ENCODE measurements around the gene INPP4B.

The INPP4B gene

DNA sequence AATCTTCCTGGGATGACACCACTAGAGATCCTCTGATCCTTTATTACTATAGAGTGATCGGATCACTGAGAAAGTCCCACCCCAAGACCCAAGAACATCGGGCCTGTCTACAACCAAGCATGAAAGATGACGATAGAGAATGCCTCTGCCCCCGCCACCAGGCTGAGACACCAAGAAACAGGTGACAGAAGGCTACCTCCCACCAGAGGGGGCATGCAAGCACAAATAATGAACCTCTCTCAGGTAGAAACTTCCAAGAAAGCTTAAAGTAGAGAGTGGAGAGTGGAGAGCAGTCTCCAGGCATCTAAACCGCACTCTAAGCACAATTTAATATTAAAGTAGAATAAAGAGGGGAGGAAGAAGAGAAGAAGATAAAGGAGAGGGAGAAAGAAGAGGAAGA is 402.6 kb downstream of the INPP4B start:
- no peak for DNase-seq

DNA sequence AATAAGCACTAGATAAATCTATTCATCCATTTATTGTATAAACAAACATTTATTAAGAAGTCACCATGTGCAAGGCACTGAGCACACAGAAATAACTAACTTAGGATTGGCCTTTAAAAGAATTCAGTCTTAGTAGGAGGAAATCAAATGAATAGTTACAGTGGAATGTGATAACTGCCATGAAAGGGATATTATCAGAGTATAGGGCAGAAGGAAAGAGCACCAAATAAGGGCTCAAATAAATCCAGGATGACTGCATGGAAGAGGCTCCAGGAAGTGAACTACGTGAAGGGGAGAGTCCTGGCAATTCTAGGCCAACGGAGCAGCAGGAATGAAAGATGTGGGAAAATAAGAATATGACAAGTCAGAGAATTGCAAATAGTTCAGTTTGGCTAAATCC is 406.0 kb downstream of the INPP4B start:
- no peak for DNase-seq

DNA sequence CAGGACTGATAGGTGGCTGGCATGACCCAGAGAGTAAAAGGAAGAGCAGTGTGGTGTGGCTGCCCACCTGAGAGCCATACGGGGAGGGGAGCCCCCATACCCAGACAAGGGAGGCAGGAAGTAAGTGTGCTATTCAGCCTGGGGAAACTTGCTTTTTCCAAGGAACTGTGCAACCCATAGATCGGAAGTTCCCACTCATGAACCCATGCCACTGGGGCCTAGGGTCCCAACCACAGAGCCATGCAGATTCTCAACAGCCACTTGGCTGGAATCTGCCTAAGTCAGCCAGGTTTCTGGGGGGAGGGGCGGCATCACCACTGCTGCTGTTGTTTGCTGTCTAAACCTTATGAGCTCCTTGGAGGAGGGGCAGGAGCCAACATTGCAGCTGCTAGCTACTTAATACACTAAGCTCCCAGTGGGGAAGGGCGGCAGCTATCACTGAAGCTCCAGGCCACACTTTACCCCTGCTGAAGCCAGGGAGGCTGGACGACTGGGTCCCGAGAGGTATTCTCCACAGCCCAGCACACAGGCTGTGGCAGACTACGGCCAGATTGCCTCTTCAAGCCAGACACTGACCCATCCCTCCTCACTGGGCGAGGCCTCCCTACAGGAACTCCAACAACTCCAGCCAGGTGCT is 410.4 kb downstream of the INPP4B start:
- DNase-seq, result no peak

DNA sequence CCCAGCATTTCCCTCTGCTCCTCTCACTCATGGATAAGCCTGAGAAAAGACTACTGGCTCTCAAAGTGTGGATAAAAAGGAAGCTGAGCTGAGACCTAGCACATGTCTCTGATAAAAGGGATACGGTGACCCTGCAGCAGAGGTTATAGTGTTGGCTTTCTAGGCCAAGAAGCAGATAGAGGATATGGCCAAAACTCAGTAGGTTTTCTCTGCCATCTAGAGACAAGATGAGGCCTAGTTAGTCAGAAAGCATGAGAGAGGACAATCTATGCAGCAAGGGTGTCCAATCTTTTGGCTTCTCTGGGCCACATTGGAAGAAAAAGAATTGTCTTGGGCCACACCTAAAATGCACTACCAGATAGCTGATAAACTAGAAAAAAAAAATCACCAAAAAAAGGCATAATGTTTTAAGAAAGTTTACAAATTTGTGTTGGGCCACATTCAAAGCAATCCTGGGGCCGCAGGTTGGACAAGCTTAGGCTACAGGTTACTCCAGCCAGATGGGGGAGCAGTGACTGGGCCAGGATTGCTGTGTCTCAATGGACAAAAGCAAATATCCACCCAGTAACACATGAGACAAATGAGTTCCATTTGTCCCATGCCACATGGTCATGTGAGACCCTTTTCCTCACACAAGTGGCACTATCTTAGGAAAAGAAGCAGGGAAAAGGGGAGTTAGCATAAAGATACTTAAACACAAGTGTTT is 411.4 kb downstream of the INPP4B start:
- DNase-seq, result no peak

DNA sequence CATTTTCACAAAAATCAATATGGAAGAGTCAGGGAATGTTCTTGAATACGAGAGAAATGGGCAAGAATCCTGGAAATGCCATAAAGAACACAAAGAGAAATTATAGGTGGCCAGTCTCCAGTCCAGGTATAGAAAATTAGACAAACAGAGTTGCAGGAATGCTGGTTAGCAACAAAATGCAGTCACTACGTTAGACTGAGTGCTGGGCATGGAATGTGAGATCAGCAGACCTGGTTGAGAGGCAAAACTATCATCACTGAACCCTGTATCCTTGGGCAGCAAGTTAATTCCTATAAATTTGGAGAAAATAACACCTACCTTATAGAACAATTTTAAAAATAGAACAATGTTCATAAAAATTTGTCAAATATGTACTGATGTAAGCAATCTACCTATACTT is 417.4 kb downstream of the INPP4B start:
- no peak for DNase-seq

DNA sequence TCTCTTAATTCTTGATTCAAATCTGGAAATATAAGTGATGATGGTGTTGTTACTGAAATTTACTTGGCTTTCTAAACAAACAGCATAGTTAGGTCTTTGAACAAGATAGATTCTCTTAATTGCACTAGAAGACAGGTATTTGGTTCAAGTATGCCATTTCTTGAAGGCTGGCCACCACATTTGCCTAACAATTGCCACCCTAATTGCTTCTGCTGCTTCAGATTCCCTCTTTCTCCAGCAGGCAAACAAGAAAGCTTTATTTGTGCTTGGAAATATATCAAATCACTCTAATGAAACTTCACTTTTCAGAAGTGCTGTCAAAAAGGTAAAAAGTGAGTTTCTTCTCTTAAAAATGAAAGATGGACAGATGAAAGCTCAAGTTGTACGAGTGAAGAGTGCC is 418.6 kb downstream of the INPP4B start:
- no peak for DNase-seq

DNA sequence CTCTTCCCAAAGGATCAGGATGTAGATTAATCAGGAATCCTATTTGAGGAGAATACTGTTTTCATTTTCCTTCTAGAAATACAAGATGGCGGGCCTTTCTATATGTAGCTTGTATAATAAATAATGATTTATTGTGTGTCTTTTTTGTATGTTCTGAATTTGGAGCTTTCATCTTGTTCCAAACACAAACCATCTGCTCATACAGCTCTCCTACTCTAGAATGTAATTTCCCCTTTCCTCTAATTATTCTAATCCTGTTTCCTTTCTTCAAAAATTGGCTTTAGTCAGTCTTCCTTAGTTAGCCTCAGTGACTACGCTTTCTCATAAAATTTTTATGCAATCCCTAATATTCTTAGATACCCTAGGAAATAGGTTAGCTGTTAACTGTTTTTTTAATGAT is 422.2 kb downstream of the INPP4B start:
- no peak for DNase-seq

DNA sequence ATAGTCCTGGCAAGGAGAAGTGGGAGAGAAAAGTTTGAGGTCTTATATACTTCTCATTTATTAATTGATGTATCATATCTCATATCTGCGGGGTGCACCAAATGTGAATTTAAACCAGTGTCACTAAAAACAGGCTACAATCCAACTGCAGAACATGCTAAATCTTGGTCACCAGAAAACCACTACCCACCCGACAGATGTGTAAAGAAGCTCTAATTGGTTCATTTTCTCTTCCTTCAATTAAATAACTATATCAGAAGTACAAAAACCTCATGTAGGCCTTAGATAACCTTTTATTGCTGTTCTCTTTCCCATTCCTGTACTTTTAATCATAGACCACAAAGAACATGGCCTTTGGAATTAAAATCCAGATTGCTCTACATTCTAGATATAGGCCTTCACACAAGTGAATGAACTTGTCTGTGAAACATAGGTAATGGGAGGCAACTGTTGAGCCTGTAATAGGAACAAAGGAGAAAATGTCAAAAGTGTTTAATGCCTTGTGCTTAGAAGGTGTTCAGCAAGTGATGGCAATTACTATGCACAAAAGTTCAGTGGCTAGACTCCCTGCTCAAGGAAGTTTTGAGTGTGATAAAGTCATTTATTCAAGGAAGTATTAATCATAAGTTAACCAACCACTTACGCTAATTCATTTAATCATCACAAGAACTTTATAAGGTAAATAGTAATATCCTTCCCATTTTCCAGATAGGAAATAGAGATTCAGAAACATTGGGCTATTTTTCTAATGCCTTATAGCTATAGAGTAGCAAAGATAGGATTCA is 425.6 kb downstream of the INPP4B start:
- no peak for DNase-seq

DNA sequence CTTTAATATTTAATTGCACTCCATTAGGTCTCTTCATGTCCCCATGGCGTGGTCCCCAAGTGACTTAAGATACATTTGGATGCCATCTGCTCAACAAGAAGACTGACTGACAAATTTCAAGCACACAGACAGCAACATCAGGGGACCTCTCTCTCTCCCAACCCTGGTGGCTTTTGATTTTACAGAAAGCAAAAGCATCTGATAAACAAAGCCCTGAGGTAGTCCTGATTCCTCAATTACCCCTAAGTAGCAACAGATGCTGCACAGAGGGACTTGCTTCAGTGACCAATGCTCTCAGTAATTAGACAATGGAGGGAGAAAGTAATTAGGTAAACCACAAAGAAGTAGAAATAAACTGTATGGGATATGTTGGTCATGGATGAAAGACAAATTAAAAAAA is 426.4 kb downstream of the INPP4B start:
- no peak for DNase-seq

DNA sequence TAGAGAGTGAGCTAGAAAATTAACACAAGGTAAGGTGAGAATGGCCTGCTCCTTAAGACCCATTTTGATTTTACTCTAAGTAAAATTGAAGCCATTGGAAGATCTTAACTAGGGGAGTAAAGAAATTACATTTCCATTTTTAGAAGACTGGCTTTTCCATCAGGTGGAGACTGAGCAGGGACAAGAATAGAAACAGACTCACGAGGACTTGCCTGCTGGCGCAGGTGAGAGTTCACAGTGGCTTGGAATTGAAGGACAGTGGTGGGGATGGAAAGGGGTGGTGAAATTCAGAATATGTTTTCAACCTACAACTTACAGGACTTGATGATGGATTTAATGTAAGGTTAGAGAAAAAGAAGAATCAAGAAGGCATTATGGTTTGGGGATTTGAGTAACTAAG is 427.4 kb downstream of the INPP4B start:
- no peak for DNase-seq

DNA sequence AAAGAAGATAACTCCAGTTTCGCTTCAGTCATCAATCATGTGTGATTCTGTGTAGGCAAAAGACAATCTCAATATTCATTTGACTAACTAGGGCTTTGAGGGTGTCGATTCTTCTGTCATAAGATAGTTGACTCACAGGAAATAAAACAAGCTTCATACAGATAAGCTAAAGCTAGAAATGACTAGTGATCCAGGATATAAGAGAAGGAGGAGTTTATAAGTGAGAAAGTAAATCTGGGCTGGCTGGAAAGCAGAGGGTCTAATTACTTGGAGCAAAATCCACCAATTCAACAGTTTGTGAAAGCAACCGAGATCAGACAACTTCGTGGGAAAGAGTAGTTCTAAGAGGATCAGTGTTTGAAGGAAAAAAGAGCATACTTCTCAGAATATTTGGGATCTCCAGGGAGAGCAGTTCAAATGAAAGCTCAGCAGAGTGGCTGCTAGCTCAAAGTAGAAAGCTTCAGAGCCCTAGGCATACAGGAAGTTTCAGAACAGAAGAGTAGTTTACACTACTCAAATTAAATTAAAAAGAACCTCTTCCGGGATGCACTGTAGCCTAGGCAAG is 429.3 kb downstream of the INPP4B start:
- DNase-seq, result no peak

DNA sequence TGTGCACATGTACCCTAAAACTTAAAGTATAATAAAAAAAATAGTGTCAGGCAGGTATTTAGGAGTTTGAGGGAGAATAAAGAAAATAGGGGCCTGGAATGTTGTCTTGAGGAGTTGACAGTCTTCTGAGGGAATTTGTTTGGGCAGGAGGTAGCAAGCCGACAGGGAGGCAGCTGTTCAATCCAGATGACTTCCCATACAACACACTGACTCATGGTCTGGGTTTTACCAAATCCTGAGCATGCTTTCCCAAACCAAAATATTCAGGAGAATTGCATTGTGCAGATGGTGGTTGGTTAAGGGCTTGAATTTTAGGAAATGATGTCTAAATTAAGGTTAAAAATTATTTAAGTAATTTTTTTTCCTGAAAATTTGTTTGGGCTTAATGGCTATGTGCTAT is 430.0 kb downstream of the INPP4B start:
- DNase-seq, result no peak

DNA sequence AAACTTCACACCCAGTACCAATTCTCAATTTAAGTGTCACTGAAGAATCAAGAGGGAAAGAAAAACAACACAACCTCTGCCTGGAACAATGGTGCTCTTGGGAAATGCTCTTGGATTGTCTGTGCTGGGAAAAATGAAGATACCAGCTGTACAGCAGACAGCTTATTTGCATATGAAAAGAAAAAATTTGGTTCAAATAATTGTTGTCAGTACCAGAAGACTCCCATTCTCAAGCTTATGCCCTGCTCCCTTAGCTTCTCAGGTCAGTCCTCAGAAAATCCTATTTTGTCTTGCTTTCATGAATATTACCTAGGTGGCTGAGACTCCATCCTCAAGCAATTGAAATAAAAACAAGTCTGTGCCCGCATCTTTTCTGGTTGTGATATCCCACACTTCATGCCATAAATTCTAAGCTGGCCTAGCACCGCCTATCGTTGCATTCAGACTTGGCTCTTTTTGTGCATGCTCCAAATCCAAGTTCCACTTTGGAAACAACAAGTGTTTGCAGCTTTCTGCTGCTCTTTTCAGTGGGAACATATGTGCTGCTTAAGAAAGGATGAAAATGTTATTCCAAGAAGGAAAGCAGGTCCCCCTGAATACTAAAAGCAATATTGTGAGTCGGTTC is 431.6 kb downstream of the INPP4B start:
- DNase-seq, result no peak

DNA sequence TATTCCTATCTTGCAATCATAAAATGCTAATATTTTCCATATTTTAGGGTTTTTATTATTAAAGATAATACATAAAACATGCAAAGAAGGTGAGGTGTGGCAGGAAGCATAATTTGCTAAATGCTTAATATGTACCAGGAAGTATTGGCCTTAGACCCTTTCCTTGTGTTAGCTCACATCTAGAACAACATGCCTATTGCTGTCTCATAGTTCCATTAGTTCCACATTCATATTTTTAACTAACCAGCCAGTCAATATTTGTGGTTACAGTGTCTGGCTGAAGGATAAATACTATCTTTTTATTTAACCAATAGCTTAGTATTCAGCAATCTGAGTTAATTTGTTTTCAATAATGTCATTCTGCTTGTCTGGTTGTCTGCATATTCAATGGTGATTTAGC is 432.6 kb downstream of the INPP4B start:
- DNase-seq, result no peak

DNA sequence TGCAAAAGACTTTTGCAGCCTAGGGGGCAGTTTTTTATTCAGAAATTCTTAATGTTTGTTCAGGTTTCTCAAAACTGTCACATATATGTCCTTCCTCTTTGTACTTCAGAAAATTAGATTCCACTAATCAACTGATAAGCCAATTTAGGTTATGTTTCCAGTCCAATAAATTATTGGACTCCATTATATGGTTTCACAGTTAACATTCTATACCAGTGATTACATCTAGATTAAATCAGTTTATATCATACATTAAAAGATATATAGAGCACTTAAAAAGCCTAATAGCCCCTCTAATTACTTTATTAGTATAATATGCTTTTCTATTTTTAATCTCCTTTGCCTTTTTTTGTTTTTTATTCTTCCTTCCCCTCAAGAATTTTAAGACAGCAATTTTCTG is 434.1 kb downstream of the INPP4B start:
- DNase-seq, result no peak

DNA sequence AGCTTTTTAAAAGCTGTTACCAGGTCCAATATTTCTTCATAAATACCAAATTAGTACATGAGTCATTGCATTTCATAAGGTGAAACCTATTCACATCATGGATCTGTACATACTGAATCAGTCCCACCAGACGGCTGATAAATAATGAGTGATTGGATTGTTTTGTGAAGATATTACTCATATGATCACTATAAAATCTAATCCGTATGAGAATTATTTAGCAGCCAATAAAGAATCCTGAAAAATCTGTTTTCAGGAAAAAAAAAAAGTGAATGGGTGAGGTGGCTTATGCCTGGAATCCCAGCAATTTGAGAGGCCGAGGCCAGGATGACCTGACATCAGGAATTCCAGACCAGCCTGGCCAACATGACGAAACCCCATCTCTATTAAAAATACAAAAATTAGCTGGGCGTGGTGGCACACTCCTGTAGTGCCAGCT is 438.1 kb downstream of the INPP4B start:
- DNase-seq, result no peak

DNA sequence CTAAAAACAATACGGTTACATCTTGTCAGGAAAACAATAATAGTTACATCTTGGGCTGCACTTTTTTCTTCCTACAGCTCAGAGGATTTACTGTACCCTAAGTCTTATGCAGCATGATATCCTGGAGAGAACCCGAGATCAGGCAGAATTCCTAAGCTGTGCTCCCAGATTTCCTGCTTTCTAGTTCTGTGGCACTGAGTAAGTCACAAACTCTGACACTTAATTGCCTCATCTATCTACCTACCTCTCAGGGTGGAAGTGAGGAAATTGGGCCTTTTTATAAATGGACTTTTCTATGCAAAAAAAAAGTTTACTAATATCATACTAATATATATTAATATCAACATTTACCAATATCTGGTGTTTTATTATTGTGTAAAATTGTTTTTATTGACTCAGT is 438.5 kb downstream of the INPP4B start:
- no peak for DNase-seq

DNA sequence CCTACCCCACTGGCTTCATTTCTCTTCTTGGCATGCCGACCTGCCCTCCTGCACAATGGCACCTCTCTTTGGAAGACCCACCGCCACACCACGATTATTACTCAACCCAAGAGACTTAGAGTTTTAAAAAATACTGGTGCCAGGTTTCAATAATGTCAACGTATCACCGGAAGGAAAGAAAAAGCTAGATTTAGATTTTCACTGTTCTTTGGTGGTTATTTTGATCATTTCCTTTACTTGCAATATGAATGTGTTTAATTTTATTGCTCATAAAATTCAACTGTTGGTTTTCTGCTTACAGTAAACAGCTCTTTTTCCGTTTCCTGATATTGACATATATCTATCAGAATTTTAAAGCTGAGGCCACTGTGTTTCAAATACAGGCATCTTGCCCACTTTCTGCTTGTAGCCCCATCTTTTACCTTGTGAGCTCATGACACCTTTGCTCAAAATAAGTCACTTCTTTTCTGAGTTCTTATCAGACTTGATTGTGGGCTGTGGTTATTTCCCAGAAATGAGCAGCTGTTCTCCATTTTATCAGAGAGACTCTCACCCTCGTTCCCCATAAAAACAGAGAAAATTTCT is 439.1 kb downstream of the INPP4B start:
- DNase-seq, result no peak

DNA sequence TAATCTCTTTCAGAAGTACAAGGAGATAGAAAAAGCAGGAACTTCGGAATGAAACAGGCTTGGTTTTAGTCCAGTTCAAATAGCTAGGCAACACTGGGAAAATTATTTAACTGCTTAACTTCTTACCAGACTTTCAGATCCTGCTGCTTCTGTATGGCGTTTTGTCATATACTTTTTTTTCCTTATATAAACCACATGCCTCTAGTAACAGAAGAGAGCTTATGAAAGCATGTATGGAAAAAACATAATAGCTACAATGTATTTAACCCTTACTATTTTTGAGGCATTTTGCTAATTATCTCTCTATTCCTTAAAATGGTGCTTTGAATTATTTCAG is 439.6 kb downstream of the INPP4B start:
- DNase-seq, result no peak

DNA sequence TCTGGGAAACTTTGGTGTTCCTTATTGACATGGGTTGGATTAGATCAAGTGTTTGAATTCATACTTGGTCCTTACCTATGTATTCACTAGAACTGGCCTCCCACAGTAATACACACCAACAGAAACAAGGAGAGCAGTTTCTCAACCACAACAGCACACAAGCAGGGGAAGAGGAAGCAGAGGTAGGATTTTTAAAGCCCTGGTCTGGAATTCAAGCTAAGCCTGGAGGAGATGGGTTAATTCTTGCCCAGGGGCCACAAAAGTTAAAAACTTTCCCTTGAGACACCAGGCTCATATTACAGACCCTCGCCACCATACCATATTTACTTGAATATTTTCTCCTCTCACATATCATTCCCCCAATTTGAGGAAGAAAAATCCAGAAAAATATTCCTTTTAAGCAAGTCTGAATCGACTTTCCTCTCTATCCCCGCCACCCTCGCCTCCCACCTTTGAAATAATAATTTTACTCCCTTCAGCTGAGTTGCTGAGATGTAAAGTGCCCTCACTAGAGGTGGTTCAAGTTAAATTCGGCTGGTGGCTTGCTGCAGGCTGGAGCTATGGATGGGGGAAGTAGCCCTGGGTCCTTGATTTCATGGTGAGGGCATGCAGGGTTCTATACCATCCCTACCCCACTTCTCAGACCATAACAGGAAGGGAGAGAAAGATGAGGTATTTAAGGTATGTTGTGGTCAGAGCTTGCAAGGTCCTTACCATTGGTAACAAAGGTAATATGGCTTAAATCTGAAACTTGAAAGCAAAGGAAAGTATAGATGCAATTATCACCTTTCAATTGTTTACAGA is 440.2 kb downstream of the INPP4B start:
- DNase-seq, result no peak

DNA sequence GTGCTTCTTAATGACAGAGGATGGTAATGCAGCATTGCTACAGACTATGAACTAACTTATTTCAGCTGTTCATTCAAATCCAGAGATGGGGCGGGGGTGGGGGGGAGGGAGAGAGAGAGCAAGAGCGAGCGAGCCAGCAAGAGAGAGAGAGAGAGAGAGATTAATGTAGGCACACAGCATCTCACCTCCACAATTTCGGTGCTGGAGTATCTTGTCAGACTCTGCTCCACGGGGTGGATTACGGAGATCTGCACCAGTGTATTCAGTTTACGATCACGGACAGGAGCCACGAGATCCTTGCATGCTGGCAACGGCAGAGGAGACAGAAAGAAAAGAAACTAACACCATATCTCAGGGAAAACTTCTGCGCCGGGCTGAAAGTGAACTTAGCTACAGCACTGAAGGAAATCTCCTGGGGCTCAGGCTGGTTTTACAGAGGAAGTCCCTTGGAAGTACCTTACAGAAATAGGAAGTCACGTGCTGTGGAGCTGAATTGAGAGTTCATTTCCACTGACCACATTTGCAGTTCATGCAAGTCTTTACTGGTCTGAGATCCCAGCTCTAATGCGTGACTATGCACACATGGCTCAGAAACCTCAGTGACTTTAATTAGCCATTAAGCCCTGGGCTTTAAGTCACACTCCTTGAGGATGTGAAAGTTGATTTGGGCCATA is 440.9 kb downstream of the INPP4B start:
- peak; percentile 30 for DNase-seq

DNA sequence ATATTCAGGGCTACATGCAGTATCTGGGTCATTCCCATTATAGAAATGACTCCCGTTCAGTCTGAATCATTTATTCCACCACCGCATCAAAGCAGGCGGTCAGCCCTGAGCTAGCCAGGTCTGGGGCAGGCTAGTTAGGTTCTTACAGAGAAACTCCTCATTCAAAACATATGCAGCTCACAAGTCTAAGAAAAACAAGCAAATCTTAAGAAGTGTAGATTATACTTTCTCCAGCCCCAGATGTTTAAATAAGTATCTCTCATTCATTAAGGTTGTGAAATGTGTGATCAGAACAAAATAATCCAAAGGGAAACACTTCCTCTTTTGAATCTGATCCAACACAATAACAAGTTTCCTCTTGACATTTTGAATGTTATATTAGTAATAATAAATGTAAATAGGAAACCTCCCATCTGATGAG is 441.9 kb downstream of the INPP4B start:
- no peak for DNase-seq

All from NK-92 treated with Interleukin-12 subunit alpha and Interleukin-12 subunit beta, amount 100 ng/mL, for 24 hours (cell line).